ENCODE data around the gene HOXD4.

GRCh38 chr2:176130147-176130956, 21.0 kb upstream of the HOXD4 start:
- TF ChIP-seq EZH2 (IDR thresholded peaks at IDR 0.05; ENCODE audit: insufficient read depth, poor library complexity, severe bottlenecking) (no peak), EZH2phosphoT487 (IDR thresholded peaks at IDR 0.05; ENCODE audit: insufficient read depth, low read depth) (no peak)
